IMR-90 (cell line): ENCODE results near the gene CMSS1. TPM values are rescaled to one million over a fixed set of nuclear protein-coding genes. Genes with fewer than 3 reads are reported as not detected.

Experiments used
- ATAC-seq: fragments of 200-7000 bp; cut with Tn5 transposase; 2 replicates; pipeline ENCODE4 v1.9.1; 2020; ENCODE audit warnings: low read depth, mild to moderate bottlenecking, moderate library complexity
- BruUV-seq: library from RNA; stranded (reverse); fragments of 400-500 nt; replicated peaks from 2 replicates; lab custom pipeline; 2021; lab: Mats Ljungman, UMichigan
- CTCF ChIA-PET: fragments of 300-600 bp; formaldehyde crosslinking; extraction: SDS; loops from one replicate; lab custom pipeline; 2021; ENCODE audit warnings: antibody characterized with exemption; lab: Yijun Ruan, JAX
- POLR2A ChIA-PET: fragments of 300-600 bp; sonication (Branson Sonifier 250); formaldehyde crosslinking; loops from one replicate; lab custom pipeline; 2022; ENCODE audit warnings: antibody characterized with exemption; ENCODE audit not compliant: unreplicated experiment; lab: Charles Lee
- DNase-seq: peaks from one replicate; pipeline ENCODE4 v3.0.0; 2013
- H2AFZ ChIP-seq: replicated peaks from 2 replicates; pipeline ENCODE3; 2013; ENCODE audit warnings: low read length, mild to moderate bottlenecking; ENCODE audit not compliant: poor library complexity
- H2AK5ac ChIP-seq: 2 replicates; pipeline ENCODE4 v1.6.1; 2013; ENCODE audit warnings: low read depth, low read length, inconsistent platforms
- H2AK9ac ChIP-seq: replicated peaks from 2 replicates; pipeline ENCODE3; 2013; ENCODE audit warnings: mild to moderate bottlenecking, low read depth, low read length, moderate library complexity; ENCODE audit not compliant: poor library complexity
- H2BK120ac ChIP-seq: 2 replicates; pipeline ENCODE4 v1.6.1; 2013; ENCODE audit warnings: low read depth, low read length, inconsistent platforms
- H2BK15ac ChIP-seq: 3 replicates; pipeline ENCODE4 v1.6.1; 2013; ENCODE audit warnings: low read depth, low read length, inconsistent platforms
- H2BK20ac ChIP-seq: 2 replicates; pipeline ENCODE4 v1.6.1; 2013; ENCODE audit warnings: low read depth, mild to moderate bottlenecking, inconsistent platforms, low read length, moderate library complexity
- H2BK5ac ChIP-seq: 2 replicates; pipeline ENCODE4 v1.6.1; 2013; ENCODE audit warnings: mild to moderate bottlenecking, low read depth, low read length, inconsistent platforms; ENCODE audit not compliant: poor library complexity, severe bottlenecking
- H3K14ac ChIP-seq: replicated peaks from 2 replicates; pipeline ENCODE4 v1.6.1; 2013; ENCODE audit warnings: low read depth, low read length, inconsistent platforms
- H3K18ac ChIP-seq: 2 replicates; pipeline ENCODE4 v1.6.1; 2013; ENCODE audit warnings: low read depth, low read length, control low read depth
- H3K23ac ChIP-seq: 2 replicates; pipeline ENCODE4 v1.6.1; 2013; ENCODE audit warnings: low read depth, low read length, inconsistent platforms
- H3K27ac ChIP-seq: 2 replicates; pipeline ENCODE4 v1.5.1; 2013; ENCODE audit warnings: mild to moderate bottlenecking, control low read depth, low read length; ENCODE audit not compliant: insufficient read depth
- H3K27me3 ChIP-seq: 2 replicates; pipeline ENCODE4 v1.6.1; 2013; ENCODE audit warnings: low read length; ENCODE audit not compliant: control insufficient read depth, insufficient read depth
- H3K36me3 ChIP-seq: 2 replicates; pipeline ENCODE4 v1.6.1; 2013; ENCODE audit warnings: low read length, mixed read lengths; ENCODE audit not compliant: control insufficient read depth, insufficient read depth
- H3K4ac ChIP-seq: 2 replicates; pipeline ENCODE4 v1.6.1; 2013; ENCODE audit warnings: low read depth, low read length, inconsistent platforms
- H3K4me1 ChIP-seq: 2 replicates; pipeline ENCODE4 v1.6.1; 2013; ENCODE audit warnings: low read length, mixed read lengths; ENCODE audit not compliant: control insufficient read depth, insufficient read depth
- H3K4me2 ChIP-seq: 2 replicates; pipeline ENCODE4 v1.6.1; 2013; ENCODE audit warnings: low read depth, mild to moderate bottlenecking, control low read depth, low read length, moderate library complexity
- H3K4me3 ChIP-seq: 2 replicates; pipeline ENCODE4 v1.5.1; 2013; ENCODE audit warnings: low read depth, mild to moderate bottlenecking, control low read depth, low read length, moderate library complexity; ENCODE audit not compliant: insufficient read depth
- H3K56ac ChIP-seq: 2 replicates; pipeline ENCODE4 v1.6.1; 2013; ENCODE audit warnings: low read length, inconsistent platforms; ENCODE audit not compliant: insufficient read depth; ENCODE audit errors: extremely low read depth
- H3K79me1 ChIP-seq, 2 experiments: 2 replicates each; pipeline ENCODE4 v1.6.1; 2013; ENCODE audit warnings: low read length in 2 of 2, inconsistent platforms in 1 of 2, low read depth in 1 of 2
- H3K9ac ChIP-seq: 2 replicates; pipeline ENCODE4 v1.6.1; 2013; ENCODE audit warnings: low read depth, low read length, control low read depth
- H3K9me1 ChIP-seq: 2 replicates; pipeline ENCODE4 v1.6.1; 2013; ENCODE audit warnings: low read length, inconsistent platforms; ENCODE audit not compliant: insufficient read depth
- H3K9me3 ChIP-seq: 2 replicates; pipeline ENCODE4 v1.6.1; 2013; ENCODE audit warnings: low read length; ENCODE audit not compliant: control insufficient read depth, insufficient read depth
- H4K20me1 ChIP-seq: 2 replicates; pipeline ENCODE4 v1.6.1; 2013; ENCODE audit warnings: low read length, inconsistent platforms; ENCODE audit not compliant: insufficient read depth
- H4K5ac ChIP-seq: 2 replicates; pipeline ENCODE4 v1.6.1; 2013; ENCODE audit warnings: mild to moderate bottlenecking, low read depth, low read length, control low read depth
- H4K8ac ChIP-seq, 2 experiments: 2 replicates each; pipeline ENCODE4 v1.6.1; 2013; ENCODE audit warnings: low read depth in 2 of 2, low read length in 2 of 2, control low read depth in 1 of 2, inconsistent platforms in 1 of 2
- H4K91ac ChIP-seq: 2 replicates; pipeline ENCODE4 v1.6.1; 2013; ENCODE audit warnings: low read depth, low read length, inconsistent platforms; ENCODE audit not compliant: insufficient read depth
- BHLHE40 ChIP-seq: fragments of 150-350 bp; IDR thresholded peaks from 2 replicates; pipeline ENCODE4 v1.6.1; 2016; ENCODE audit warnings: mild to moderate bottlenecking, low read depth, low read length
- CEBPB ChIP-seq: IDR thresholded peaks from 2 replicates; pipeline ENCODE4 v1.6.1; 2012; ENCODE audit warnings: low read depth, low read length, improper control_type of control experiment
- FOS ChIP-seq: fragments of 150-350 bp; IDR thresholded peaks from 2 replicates; pipeline ENCODE4 v1.6.1; 2016; ENCODE audit warnings: low read depth, low read length
- MAFK ChIP-seq: IDR thresholded peaks from 2 replicates; pipeline ENCODE4 v1.6.1; 2012; ENCODE audit warnings: low read depth, low read length, improper control_type of control experiment
- MAZ ChIP-seq: IDR thresholded peaks from 2 replicates; pipeline ENCODE4 v1.6.1; 2012; ENCODE audit warnings: low read depth, mild to moderate bottlenecking, low read length, improper control_type of control experiment, moderate library complexity, borderline replicate concordance
- NFE2L2 ChIP-seq: fragments of 150-350 bp; IDR thresholded peaks from 2 replicates; pipeline ENCODE4 v1.6.1; 2016; ENCODE audit warnings: low read depth, mild to moderate bottlenecking, low read length
- POLR2A ChIP-seq: IDR thresholded peaks from 2 replicates; pipeline ENCODE4 v1.6.1; 2012; ENCODE audit warnings: mild to moderate bottlenecking, low read depth, low read length
- RCOR1 ChIP-seq: IDR thresholded peaks from 2 replicates; pipeline ENCODE4 v1.6.1; 2012; ENCODE audit warnings: mild to moderate bottlenecking, low read length, improper control_type of control experiment; ENCODE audit not compliant: insufficient replicate concordance
- RFX5 ChIP-seq: IDR thresholded peaks from 2 replicates; pipeline ENCODE4 v1.8.0; 2012; ENCODE audit warnings: low read depth, mild to moderate bottlenecking, low read length, moderate library complexity
- SMC3 ChIP-seq: fragments of 150-350 bp; IDR thresholded peaks from 2 replicates; pipeline ENCODE4 v1.6.1; 2016; ENCODE audit warnings: low read depth, mild to moderate bottlenecking, antibody characterized with exemption, low read length, moderate library complexity
- WGBS, 2 experiments: methylation state at CpG; one replicate each; pipeline versions ENCODE4 v1.1.5 to v1.1.7; 2013; ENCODE audit warnings: missing lambda C conversion rate in 2 of 2; ENCODE audit not compliant: insufficient read length in 1 of 2; ENCODE audit errors: extremely low coverage in 2 of 2; 5-methylcytosine and 5-hydroxymethylcytosine counted together
- dilution Hi-C: fragments of 300-500 bp; cut with HindIII; formaldehyde crosslinking; loops from one replicate; pipeline ENCODE4 v1.14.3; 2018; ENCODE audit warnings: low sequenced_read_pairs; ENCODE audit not compliant: unreplicated experiment
- in situ Hi-C: fragments of 300-500 bp; cut with MboI; formaldehyde crosslinking; loops from 3 replicates; pipeline ENCODE4 v1.14.3; 2019; ENCODE audit warnings: low sequenced_read_pairs, inconsistent platforms, mixed read lengths
- intact Hi-C: fragments of 100-400 bp; cut with micrococcal nuclease; formaldehyde crosslinking; loops from 2 replicates; pipeline ENCODE4 v1.10.0; 2022
- polyA plus RNA-seq, 3 experiments: library from polyadenylated mRNA; depleted of rRNA; stranded (reverse); fragments of >200 nt; gene quantifications; 2 replicates each; pipeline ENCODE4 v1.2.3, GENCODE V29; 2012; ENCODE audit warnings: low replicate concordance in 1 of 3
- total RNA-seq: library from RNA; depleted of rRNA; stranded (reverse); fragments of >200 nt; gene quantifications from 2 replicates; pipeline ENCODE4 v1.2.3, GENCODE V29; 2012
- TF ChIP-seq, protein P1 (sequence below): fragments of 150-350 bp; IDR thresholded peaks from 2 replicates; pipeline ENCODE4 v1.6.1; 2016; ENCODE audit warnings: low read depth, mild to moderate bottlenecking, low read length, moderate library complexity, borderline replicate concordance
- TF ChIP-seq, protein P2 (sequence below): fragments of 150-350 bp; IDR thresholded peaks from 2 replicates; pipeline ENCODE4 v1.6.1; 2017; ENCODE audit warnings: mild to moderate bottlenecking, antibody characterized with exemption, low read length, low read depth

Gene CMSS1
- total and polyA plus RNA-seq, 2 of the 4 experiments (the other 2 are of a cell fraction), result 12.5 to 13.6 TPM

DNA sequence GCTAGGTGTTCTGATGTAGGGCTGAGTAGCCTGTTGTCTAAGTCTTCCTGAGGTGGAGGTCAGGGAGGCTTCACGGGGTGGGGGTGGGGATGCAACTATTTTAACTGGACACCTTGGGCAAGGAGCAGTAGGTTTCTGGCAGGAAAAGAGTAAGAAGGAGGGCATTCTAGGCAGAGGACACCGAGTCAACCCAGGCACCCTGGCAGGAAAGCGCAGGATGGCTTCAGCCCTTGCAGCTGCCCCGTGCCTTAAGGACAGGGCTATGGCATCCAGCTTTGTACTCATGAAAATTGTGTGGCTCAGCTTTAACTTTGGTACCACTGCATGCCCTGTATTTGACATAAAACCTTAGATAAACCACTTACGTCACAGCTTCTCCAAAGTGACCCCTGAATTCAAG lies 303.0 kb downstream of the CMSS1 start:
- H2BK20ac ChIP-seq, result no peak overlapping the region
- H3K27ac ChIP-seq, result no peak overlapping the region
- H4K5ac ChIP-seq, result no peak overlapping the region
- H3K56ac ChIP-seq, result no peak overlapping the region
- H3K27me3 ChIP-seq, result no peaks in the 10 kb centered on the region
- no peak for ATAC-seq
- H3K9ac ChIP-seq, result no peak overlapping the region
- H4K8ac ChIP-seq, result no peak overlapping the region
- no TSS peak for BruUV-seq
- H3K18ac ChIP-seq, result no peak overlapping the region
- ChIA-PET CTCF (no interaction called here), POLR2A (no interaction called here)
- no peak overlapping the region for H3K4me3 ChIP-seq
- H3K9me3 ChIP-seq, result no peaks in the 10 kb centered on the region
- no peaks in the 10 kb centered on the region for H4K20me1 ChIP-seq
- intact Hi-C loops (no loop called here), dilution Hi-C loops (no loop called here), in situ Hi-C loops (no loop called here)
- no peak overlapping the region for H2BK15ac ChIP-seq
- no peak overlapping the region for H2AK5ac ChIP-seq
- H2AFZ ChIP-seq, result no peak overlapping the region
- no peaks in the 10 kb centered on the region for H3K36me3 ChIP-seq
- H3K4me2 ChIP-seq, result no peak overlapping the region
- H2BK120ac ChIP-seq, result no peak overlapping the region
- H3K79me1 ChIP-seq, result no peaks in the 10 kb centered on the region
- no peak overlapping the region for H3K23ac ChIP-seq
- peaks cover 3% of the 10 kb centered on the region; the same call in 1 of the 2 replicates for H3K9me1 ChIP-seq
- peaks cover 6% of the 10 kb centered on the region; the same call in 1 of the 2 replicates for H3K4me1 ChIP-seq
- no peak for DNase-seq
- H2BK5ac ChIP-seq, result no peak overlapping the region
- no peak overlapping the region for H2AK9ac ChIP-seq
- H3K14ac ChIP-seq, result no peak overlapping the region
- no peak overlapping the region for H3K4ac ChIP-seq
- no peak overlapping the region for H4K91ac ChIP-seq
- WGBS, 2 experiments, result 88% methylated on average over 5 of the region's 5 CpGs; no CpG with 5 or more reads in 1 of the 2 experiments
- TF ChIP-seq, protein P1, sequence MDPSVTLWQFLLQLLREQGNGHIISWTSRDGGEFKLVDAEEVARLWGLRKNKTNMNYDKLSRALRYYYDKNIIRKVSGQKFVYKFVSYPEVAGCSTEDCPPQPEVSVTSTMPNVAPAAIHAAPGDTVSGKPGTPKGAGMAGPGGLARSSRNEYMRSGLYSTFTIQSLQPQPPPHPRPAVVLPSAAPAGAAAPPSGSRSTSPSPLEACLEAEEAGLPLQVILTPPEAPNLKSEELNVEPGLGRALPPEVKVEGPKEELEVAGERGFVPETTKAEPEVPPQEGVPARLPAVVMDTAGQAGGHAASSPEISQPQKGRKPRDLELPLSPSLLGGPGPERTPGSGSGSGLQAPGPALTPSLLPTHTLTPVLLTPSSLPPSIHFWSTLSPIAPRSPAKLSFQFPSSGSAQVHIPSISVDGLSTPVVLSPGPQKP, result no peak
- TF ChIP-seq RCOR1 (no peak), MAFK (no peak), CEBPB (no peak), MAZ (no peak), POLR2A (no peak), FOS (no peak), BHLHE40 (no peak), SMC3 (no peak), NFE2L2 (no peak), RFX5 (no peak)
- TF ChIP-seq, protein P2, sequence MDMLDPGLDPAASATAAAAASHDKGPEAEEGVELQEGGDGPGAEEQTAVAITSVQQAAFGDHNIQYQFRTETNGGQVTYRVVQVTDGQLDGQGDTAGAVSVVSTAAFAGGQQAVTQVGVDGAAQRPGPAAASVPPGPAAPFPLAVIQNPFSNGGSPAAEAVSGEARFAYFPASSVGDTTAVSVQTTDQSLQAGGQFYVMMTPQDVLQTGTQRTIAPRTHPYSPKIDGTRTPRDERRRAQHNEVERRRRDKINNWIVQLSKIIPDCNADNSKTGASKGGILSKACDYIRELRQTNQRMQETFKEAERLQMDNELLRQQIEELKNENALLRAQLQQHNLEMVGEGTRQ, result no peak
